Neural cell (in vitro differentiated cells): ENCODE measurements around the gene EN1. TPM values are rescaled to one million over a fixed set of nuclear protein-coding genes. Genes with fewer than 3 reads are reported as not detected.

Experiments
- H2AFZ ChIP-seq: fragments of 200-600, 300-800 bp; sonication (generic), shearing (Covaris generic); 2 replicates; pipeline ENCODE4 v1.6.0; 2014; ENCODE audit warnings: low read depth, mild to moderate bottlenecking, antibody characterized with exemption, low read length, moderate library complexity
- H3F3A ChIP-seq: fragments of 200-600 bp; shearing (Covaris generic); 2 replicates; pipeline ENCODE4 v1.6.1; 2016; ENCODE audit warnings: mild to moderate bottlenecking, moderate library complexity, mixed read lengths, antibody characterized with exemption, low read length; ENCODE audit not compliant: insufficient read depth, poor library complexity, severe bottlenecking
- H3K27ac ChIP-seq: fragments of 200-600, 300-800 bp; sonication (generic), shearing (Covaris generic); 2 replicates; pipeline ENCODE4 v1.5.1; 2014; ENCODE audit warnings: mild to moderate bottlenecking, low read length, moderate library complexity
- H3K27me3 ChIP-seq: fragments of 300-800, 200-600 bp; sonication (generic), shearing (Covaris generic); 2 replicates; pipeline ENCODE4 v1.6.0; 2014; ENCODE audit warnings: mild to moderate bottlenecking, low read depth, low read length, moderate library complexity; ENCODE audit not compliant: insufficient read depth
- H3K36me3 ChIP-seq: fragments of 300-800, 200-600 bp; sonication (generic), shearing (Covaris generic); 2 replicates; pipeline ENCODE4 v1.5.1; 2014; ENCODE audit warnings: mild to moderate bottlenecking, antibody characterized with exemption, low read length, moderate library complexity; ENCODE audit not compliant: insufficient read depth
- H3K4me2 ChIP-seq: fragments of 300-800, 200-600 bp; sonication (generic), shearing (Covaris generic); 2 replicates; pipeline ENCODE4 v1.6.0; 2014; ENCODE audit warnings: mild to moderate bottlenecking, low read length
- H3K4me3 ChIP-seq: fragments of 300-800, 200-600 bp; sonication (generic), shearing (Covaris generic); 2 replicates; pipeline ENCODE4 v1.5.1; 2014; ENCODE audit warnings: mild to moderate bottlenecking, low read length, moderate library complexity
- H3K79me2 ChIP-seq: fragments of 200-600 bp; shearing (Covaris generic); replicated peaks from 2 replicates; pipeline ENCODE4 v1.6.0; 2014; ENCODE audit warnings: mild to moderate bottlenecking, low read length, moderate library complexity; ENCODE audit not compliant: insufficient read depth
- H3K9ac ChIP-seq: fragments of 300-800, 200-600 bp; sonication (generic), shearing (Covaris generic); 2 replicates; pipeline ENCODE4 v1.6.1; 2016; ENCODE audit warnings: mild to moderate bottlenecking, low read length, mixed read lengths
- H3K9me2 ChIP-seq: fragments of 200-600 bp; shearing (Covaris generic); 2 replicates; pipeline ENCODE4 v1.6.1; 2016; ENCODE audit warnings: mild to moderate bottlenecking, low read length, mixed read lengths; ENCODE audit not compliant: insufficient read depth
- H3K9me3 ChIP-seq: fragments of 200-600, 300-800 bp; sonication (generic), shearing (Covaris generic); 2 replicates; pipeline ENCODE4 v1.6.1; 2016; ENCODE audit warnings: mild to moderate bottlenecking, mixed run types, low read length, moderate library complexity, mixed read lengths
- H4K20me1 ChIP-seq: fragments of 200-600 bp; shearing (Covaris generic); 2 replicates; pipeline ENCODE4 v1.6.1; 2016; ENCODE audit warnings: mild to moderate bottlenecking, mixed run types; ENCODE audit not compliant: insufficient read depth
- EP300 ChIP-seq: fragments of 450-650 bp; conservative IDR thresholded peaks from 2 replicates; pipeline ENCODE4 v1.6.1; 2014; ENCODE audit warnings: antibody characterized with exemption, mild to moderate bottlenecking, moderate library complexity; ENCODE audit not compliant: poor library complexity, severe bottlenecking
- EZH2 ChIP-seq: fragments of 200-600, 300-800 bp; shearing (Covaris generic), sonication (generic); IDR thresholded peaks from 2 replicates; pipeline ENCODE4 v1.6.1; 2014; ENCODE audit warnings: antibody characterized with exemption, low read length, borderline replicate concordance, mild to moderate bottlenecking; ENCODE audit not compliant: insufficient read depth, poor library complexity, severe bottlenecking
- MXI1 ChIP-seq: fragments of 450-650 bp; conservative IDR thresholded peaks from 2 replicates; pipeline ENCODE4 v1.6.1; 2014; ENCODE audit warnings: antibody characterized with exemption, mild to moderate bottlenecking; ENCODE audit not compliant: poor library complexity, severe bottlenecking
- POLR2AphosphoS5 ChIP-seq: IDR thresholded peaks from 2 replicates; pipeline ENCODE4 v1.6.1; 2012
- RAD21 ChIP-seq: fragments of 450-650 bp; conservative IDR thresholded peaks from 2 replicates; pipeline ENCODE4 v1.6.1; 2014; ENCODE audit warnings: antibody characterized with exemption, mild to moderate bottlenecking, moderate library complexity
- REST ChIP-seq: IDR thresholded peaks from 2 replicates; pipeline ENCODE4 v1.6.1; 2012; ENCODE audit warnings: borderline replicate concordance
- SMC3 ChIP-seq: fragments of 450-650 bp; conservative IDR thresholded peaks from 2 replicates; pipeline ENCODE4 v1.6.1; 2014; ENCODE audit warnings: antibody characterized with exemption, mild to moderate bottlenecking, moderate library complexity; ENCODE audit not compliant: poor library complexity
- TAF1 ChIP-seq: IDR thresholded peaks from 2 replicates; pipeline ENCODE4 v1.6.1; 2012; ENCODE audit warnings: low read depth
- polyA plus RNA-seq: library from polyadenylated mRNA; depleted of rRNA; stranded (reverse); fragments of >200 nt; gene quantifications from 2 replicates; pipeline ENCODE4 v1.2.3, GENCODE V29; 2014
- TF ChIP-seq, protein P1 (sequence below): fragments of 450-650 bp; IDR thresholded peaks from 2 replicates; pipeline ENCODE4 v1.5.1; 2014; ENCODE audit warnings: antibody characterized with exemption, mild to moderate bottlenecking, moderate library complexity; ENCODE audit not compliant: poor library complexity, severe bottlenecking

EN1 gene
- polyA plus RNA-seq, 1 donor from 2014 or later = not detected

- H3K27ac ChIP-seq = no peak overlapping the region
- no peaks in the 10 kb centered on the region for H4K20me1 ChIP-seq
- no peaks in the 10 kb centered on the region for H3K9me2 ChIP-seq
- H3K4me3 ChIP-seq = no peak overlapping the region
- H3K79me2 ChIP-seq = no peaks in the 10 kb centered on the region
- peaks cover 100% of the 10 kb centered on the region for H3K27me3 ChIP-seq
- H3K9ac ChIP-seq = no peak overlapping the region
- H3K4me2 ChIP-seq = no peak overlapping the region
- no peaks in the 10 kb centered on the region for H3F3A ChIP-seq
- H2AFZ ChIP-seq = no peak overlapping the region
- H3K36me3 ChIP-seq = no peaks in the 10 kb centered on the region
- no peak for TF ChIP-seq MXI1
- no peak for TF ChIP-seq EP300
- TF ChIP-seq, protein P1, sequence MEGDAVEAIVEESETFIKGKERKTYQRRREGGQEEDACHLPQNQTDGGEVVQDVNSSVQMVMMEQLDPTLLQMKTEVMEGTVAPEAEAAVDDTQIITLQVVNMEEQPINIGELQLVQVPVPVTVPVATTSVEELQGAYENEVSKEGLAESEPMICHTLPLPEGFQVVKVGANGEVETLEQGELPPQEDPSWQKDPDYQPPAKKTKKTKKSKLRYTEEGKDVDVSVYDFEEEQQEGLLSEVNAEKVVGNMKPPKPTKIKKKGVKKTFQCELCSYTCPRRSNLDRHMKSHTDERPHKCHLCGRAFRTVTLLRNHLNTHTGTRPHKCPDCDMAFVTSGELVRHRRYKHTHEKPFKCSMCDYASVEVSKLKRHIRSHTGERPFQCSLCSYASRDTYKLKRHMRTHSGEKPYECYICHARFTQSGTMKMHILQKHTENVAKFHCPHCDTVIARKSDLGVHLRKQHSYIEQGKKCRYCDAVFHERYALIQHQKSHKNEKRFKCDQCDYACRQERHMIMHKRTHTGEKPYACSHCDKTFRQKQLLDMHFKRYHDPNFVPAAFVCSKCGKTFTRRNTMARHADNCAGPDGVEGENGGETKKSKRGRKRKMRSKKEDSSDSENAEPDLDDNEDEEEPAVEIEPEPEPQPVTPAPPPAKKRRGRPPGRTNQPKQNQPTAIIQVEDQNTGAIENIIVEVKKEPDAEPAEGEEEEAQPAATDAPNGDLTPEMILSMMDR = no peak
- TF ChIP-seq POLR2AphosphoS5 = no peak
- TF ChIP-seq RAD21 = no peak
- TF ChIP-seq SMC3 = no peak
- TF ChIP-seq TAF1 = no peak
- no peak for TF ChIP-seq EZH2
- TF ChIP-seq REST = no peak
- H3K9me3 ChIP-seq = no peaks in the 10 kb centered on the region
Measured at GRCh38 chr2:118837067-118837466, 10.4 kb downstream of the EN1 start.

GRCh38 chr2:118836411-118836930, 11.0 kb downstream of the EN1 start:
- Histone ChIP-seq H3K9me3 (no peaks in the 10 kb centered on the region), H3K36me3 (no peaks in the 10 kb centered on the region), H3K4me3 (no peak overlapping the region), H2AFZ (no peak overlapping the region), H3K27ac (no peak overlapping the region), H3K79me2 (no peaks in the 10 kb centered on the region), H4K20me1 (no peaks in the 10 kb centered on the region), H3K9ac (no peak overlapping the region), H3F3A (no peaks in the 10 kb centered on the region), H3K9me2 (no peaks in the 10 kb centered on the region), H3K27me3 (peaks cover 100% of the 10 kb centered on the region), H3K4me2 (no peak overlapping the region)
- TF ChIP-seq EZH2 = no peak
- TF ChIP-seq, protein P1 = no peak
- no peak for TF ChIP-seq TAF1
- TF ChIP-seq MXI1 = no peak
- TF ChIP-seq SMC3 = no peak
- TF ChIP-seq POLR2AphosphoS5 = no peak
- no peak for TF ChIP-seq EP300
- TF ChIP-seq RAD21 = no peak
- no peak for TF ChIP-seq REST
